Heart left ventricle (tissue), 16 donors: Measurements from ENCODE around the gene RAI1. TPM values are rescaled to one million over a fixed set of nuclear protein-coding genes. Genes with fewer than 3 reads are reported as not detected.

Experiments
- ATAC-seq, 4 donors: fragments of 200-7000 bp; cut with Tn5 transposase; one replicate each; pipeline ENCODE4 v1.9.1; 2020 to 2022; ENCODE audit warnings: moderate library complexity in 4 of 4, mild to moderate bottlenecking in 3 of 4, moderate number of reproducible peaks in 1 of 4
- DNase-seq, 5 donors: peaks; one replicate each; pipeline ENCODE4 v3.0.0-alpha.2; 2020
- H3K27ac ChIP-seq, 12 donors: fragments of 200-600 bp; sonication (generic) in 4 of 12; one replicate each; pipeline versions ENCODE4 v1.5.0 to v1.8.0; 2016 to 2022; ENCODE audit warnings: mild to moderate bottlenecking in 2 of 12
- H3K27me3 ChIP-seq, 9 donors: fragments of 200-600 bp; sonication (generic) in 2 of 9; one replicate each; pipeline versions ENCODE4 v1.5.1 to v1.8.0; 2016 to 2022; ENCODE audit warnings: mild to moderate bottlenecking in 3 of 9
- H3K36me3 ChIP-seq, 9 donors: fragments of 200-600 bp; sonication (generic) in 2 of 9; one replicate each; pipeline versions ENCODE4 v1.5.0 to v1.8.0; 2018 to 2022; ENCODE audit warnings: mild to moderate bottlenecking in 2 of 9
- H3K4me1 ChIP-seq, 12 donors: fragments of 200-600 bp; sonication (generic) in 4 of 12; one replicate each; pipeline versions ENCODE4 v1.5.0 to v1.8.0; 2016 to 2022; ENCODE audit warnings: mild to moderate bottlenecking in 3 of 12
- H3K4me3 ChIP-seq, 12 donors: fragments of 200-600 bp; sonication (generic) in 4 of 12; one replicate each; pipeline versions ENCODE4 v1.5.0 to v1.8.0; 2017 to 2022; ENCODE audit warnings: mild to moderate bottlenecking in 9 of 12, moderate library complexity in 4 of 12
- H3K9me3 ChIP-seq, 12 donors: fragments of 200-600 bp; sonication (generic) in 4 of 12; one replicate each; pipeline versions ENCODE4 v1.5.0 to v1.8.0; 2016 to 2022; ENCODE audit warnings: mild to moderate bottlenecking in 1 of 12
- POLR2A ChIP-seq, 2 donors: fragments of 450-650 bp; IDR thresholded peaks; one replicate each; pipeline ENCODE4 v1.6.1; 2017; ENCODE audit warnings: antibody characterized with exemption in 2 of 2, mild to moderate bottlenecking in 2 of 2, moderate library complexity in 2 of 2
- WGBS, 4 donors: extraction: QIAGEN DNeasy Blood & Tissue Kit in 2 of 4; methylation state at CpG; one replicate each; pipeline versions ENCODE4 v1.1.5 to v1.1.7; 2013 to 2018; 5-methylcytosine and 5-hydroxymethylcytosine counted together
- intact Hi-C, 10 donors: fragments of 100-400 bp; cut with DNase I; formaldehyde crosslinking; loops; one replicate each; pipeline versions ENCODE4 v1.11.1 to v1.14.2; 2022
- polyA plus RNA-seq, 2 donors: library from polyadenylated mRNA; stranded (reverse); fragments of 200-250 nt; gene quantifications; one replicate each; pipeline ENCODE4 v1.2.3, GENCODE V29; 2013
- total RNA-seq, 9 donors: library from RNA; depleted of rRNA in 2 of 9; stranded (reverse); fragments of >200 nt in 2 of 9; fragmentation: NEBNext Ultra II Directional in 3 of 9; extraction: Animal tissue kit (Norgen Biotek cat#: 25700) in 3 of 9; gene quantifications; one replicate each; pipeline versions ENCODE4 v1.1.0 to v1.2.4, GENCODE V29; 2016 to 2023
- TF ChIP-seq, protein P1 (sequence below), 12 donors: fragments of 200-600 bp; sonication (generic) in 4 of 12; IDR thresholded peaks; one replicate each; pipeline versions ENCODE4 v1.5.0 to v1.8.0; 2018 to 2022; ENCODE audit warnings: antibody characterized with exemption in 12 of 12, mild to moderate bottlenecking in 5 of 12
- donor health status: ischemic (EF 13 %, LVEDD 7.1; RV severe dilation, severe dysfunction).
- donor health status: healthy with polysubstance abuse.
- donor health status: DM: no; HTN: yes; CAD: no.
- donor health status: DM: no; HTN: no; CAD: no.
- donor health status: ischemic (EF 25% LVEDD 6.9; RV normal size, moderate dysfunction).
- donor health status: ischemic (EF 25% LVEDD 5.7; RV mildly dilated, moderate dysfunction).
- donor health status: healthy.
- donor health status: DM: yes; HTN: yes; CAD: no.
- donor health status: ischemic (EF 35%, LVEDD 5.7; RV mildly dilated, moderate dysfunction).
- donor health status: nonischemic (EF 11% LVEDD 7.7; RV severe dilation, severe dysfunction).
- donor health status: DM: yes; HTN: yes; CAD: no.
- donor health status: PGD.
- donor health status: ischemic (EF 29% LVEDD 5.4; RV normal size, mild dysfunction).
- donor health status: nonischemic (EF 23%, LVEDD 6.1; RV moderate dilation, normal function).

Gene RAI1
- total and polyA plus RNA-seq, 11 donors: 15.1 to 37.2 (median 20.8) TPM

DNA sequence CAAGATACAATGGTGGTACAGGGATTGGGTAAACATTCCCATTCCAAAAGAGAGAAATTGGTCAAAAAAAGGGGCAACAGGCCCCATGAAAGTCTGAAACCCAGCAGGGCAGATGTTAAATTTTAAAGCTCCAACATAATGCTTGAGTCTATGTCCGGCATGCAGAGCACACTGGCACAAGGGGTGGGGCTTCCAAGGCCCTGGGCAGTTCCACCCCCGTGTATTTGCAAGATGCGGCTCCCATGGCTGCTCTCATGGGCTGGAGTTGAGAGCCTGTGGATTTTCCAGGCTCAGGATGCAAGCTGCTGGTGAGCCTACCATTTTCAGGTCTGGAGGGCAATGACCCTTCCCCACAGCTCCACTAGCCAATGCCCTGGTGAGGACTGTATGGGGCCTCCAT lies 27.9 kb upstream of the RAI1 start:
- Histone ChIP-seq H3K27ac (no peak overlapping the region), H3K9me3 (peaks cover 0 to 23% (median 0%) of the 10 kb centered on the region in 12 donors), H3K4me1 (no peaks in the 10 kb centered on the region), H3K4me3 (no peak overlapping the region), H3K27me3 (no peaks in the 10 kb centered on the region), H3K36me3 (no peaks in the 10 kb centered on the region)
- DNase-seq (peak in 1 of 5 donors; percentile 8), ATAC-seq (no peak)
- TF ChIP-seq, protein P1, sequence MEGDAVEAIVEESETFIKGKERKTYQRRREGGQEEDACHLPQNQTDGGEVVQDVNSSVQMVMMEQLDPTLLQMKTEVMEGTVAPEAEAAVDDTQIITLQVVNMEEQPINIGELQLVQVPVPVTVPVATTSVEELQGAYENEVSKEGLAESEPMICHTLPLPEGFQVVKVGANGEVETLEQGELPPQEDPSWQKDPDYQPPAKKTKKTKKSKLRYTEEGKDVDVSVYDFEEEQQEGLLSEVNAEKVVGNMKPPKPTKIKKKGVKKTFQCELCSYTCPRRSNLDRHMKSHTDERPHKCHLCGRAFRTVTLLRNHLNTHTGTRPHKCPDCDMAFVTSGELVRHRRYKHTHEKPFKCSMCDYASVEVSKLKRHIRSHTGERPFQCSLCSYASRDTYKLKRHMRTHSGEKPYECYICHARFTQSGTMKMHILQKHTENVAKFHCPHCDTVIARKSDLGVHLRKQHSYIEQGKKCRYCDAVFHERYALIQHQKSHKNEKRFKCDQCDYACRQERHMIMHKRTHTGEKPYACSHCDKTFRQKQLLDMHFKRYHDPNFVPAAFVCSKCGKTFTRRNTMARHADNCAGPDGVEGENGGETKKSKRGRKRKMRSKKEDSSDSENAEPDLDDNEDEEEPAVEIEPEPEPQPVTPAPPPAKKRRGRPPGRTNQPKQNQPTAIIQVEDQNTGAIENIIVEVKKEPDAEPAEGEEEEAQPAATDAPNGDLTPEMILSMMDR (IDR thresholded peaks at IDR 0.05): no peak
- TF ChIP-seq POLR2A (IDR thresholded peaks at IDR 0.05): no peak
- intact Hi-C loops: no loop called here
- 70 to 81% (median 75%) methylated on average over 3 of the region's 3 CpGs for WGBS, 4 donors

DNA sequence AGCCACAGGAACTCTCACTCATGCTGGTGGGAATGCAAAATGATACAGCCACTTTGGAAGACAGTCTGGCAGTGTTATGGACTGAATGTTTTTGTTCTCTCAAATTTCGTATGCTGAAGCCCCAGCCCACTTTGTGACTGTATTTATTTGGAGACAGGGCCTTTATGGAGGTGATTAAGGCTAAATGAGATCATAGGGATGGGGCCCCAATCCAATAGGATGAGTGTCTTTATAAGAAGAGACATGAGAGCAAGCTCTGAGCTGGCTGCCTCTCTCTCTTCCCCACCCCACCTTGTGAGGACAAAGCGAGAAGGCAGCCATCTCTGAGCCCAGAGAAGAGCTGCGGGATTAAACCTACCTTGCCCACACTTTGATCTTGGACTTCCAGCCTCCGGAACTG lies 21.9 kb upstream of the RAI1 start:
- Histone ChIP-seq H3K4me1 (peaks cover 0 to 12% (median 0%) of the 10 kb centered on the region in 12 donors), H3K9me3 (peaks cover 0 to 28% (median 6%) of the 10 kb centered on the region in 12 donors), H3K4me3 (no peak overlapping the region), H3K27me3 (no peaks in the 10 kb centered on the region), H3K27ac (no peak overlapping the region), H3K36me3 (no peaks in the 10 kb centered on the region)
- DNase-seq: no peak
- TF ChIP-seq, protein P1 (IDR thresholded peaks at IDR 0.05): no peak
- TF ChIP-seq POLR2A (IDR thresholded peaks at IDR 0.05): no peak
- 82 to 93% (median 86%) methylated on average over 4 of the region's 4 CpGs for WGBS, 4 donors
- intact Hi-C loops: no loop called here
- no peak for ATAC-seq

DNA sequence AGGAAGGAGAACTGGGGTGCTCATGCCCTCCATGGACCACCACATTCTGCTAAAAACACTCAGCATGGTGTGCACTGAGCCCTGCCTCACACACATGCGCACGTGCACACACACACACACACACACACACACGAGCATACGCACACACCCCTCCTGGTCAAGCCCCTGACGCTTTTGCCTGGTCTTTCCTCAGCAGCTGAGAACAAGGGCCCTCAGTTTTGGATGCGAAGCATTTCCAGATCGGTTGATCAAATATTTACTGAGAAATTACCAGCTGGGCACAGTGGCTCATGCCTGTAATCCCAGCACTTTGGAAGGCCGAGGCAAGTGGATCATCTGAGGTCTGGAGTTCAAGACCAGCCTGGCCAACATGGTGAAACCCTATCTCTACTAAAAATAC lies 20.1 kb upstream of the RAI1 start:
- Histone ChIP-seq H3K27me3 (no peaks in the 10 kb centered on the region), H3K36me3 (no peaks in the 10 kb centered on the region), H3K9me3 (peaks cover 0 to 28% (median 6%) of the 10 kb centered on the region in 12 donors), H3K4me3 (no peak overlapping the region), H3K27ac (no peak overlapping the region), H3K4me1 (peaks cover 0 to 12% (median 0%) of the 10 kb centered on the region in 12 donors)
- WGBS, 4 donors: 83 to 91% (median 88%) methylated on average over 8 of the region's 8 CpGs
- intact Hi-C loops: no loop called here
- DNase-seq (no peak), ATAC-seq (no peak)
- TF ChIP-seq POLR2A (IDR thresholded peaks at IDR 0.05): no peak
- TF ChIP-seq, protein P1 (IDR thresholded peaks at IDR 0.05): no peak

GRCh38 chr17:17661834-17662385 lies 19.3 kb upstream of the RAI1 start:
- ATAC-seq: no peak
- H3K9me3 ChIP-seq: peaks cover 0 to 26% (median 6%) of the 10 kb centered on the region in 12 donors
- H3K36me3 ChIP-seq: no peaks in the 10 kb centered on the region
- H3K4me1 ChIP-seq: peaks cover 0 to 12% (median 0%) of the 10 kb centered on the region in 12 donors
- H3K4me3 ChIP-seq: no peak overlapping the region
- intact Hi-C loops: no loop called here
- no peak for DNase-seq
- H3K27ac ChIP-seq: no peak overlapping the region
- no peaks in the 10 kb centered on the region for H3K27me3 ChIP-seq
- 77 to 85% (median 79%) methylated on average over 10 of the region's 10 CpGs for WGBS, 4 donors
- TF ChIP-seq POLR2A (IDR thresholded peaks at IDR 0.05): no peak
